GM21360 (cell line): ENCODE measurements around the gene TMEM259.

Source experiments
- ATAC-seq: cut with Tn5 transposase; IDR thresholded peaks from one replicate; pipeline ENCODE4 v1.9.1; 2021; ENCODE audit warnings: mild to moderate bottlenecking, moderate library complexity; ENCODE audit not compliant: unreplicated experiment

The TMEM259 gene

GRCh38 chr19:1017906-1018305 lies 3.0 kb downstream of the TMEM259 start:
- ATAC-seq = no peak

GRCh38 chr19:1017115-1017905 lies 3.6 kb downstream of the TMEM259 start:
- ATAC-seq = no peak

- ATAC-seq = no peak
These were observed 4.2 kb downstream of the TMEM259 start for GRCh38 chr19:1016647-1017114.

DNA sequence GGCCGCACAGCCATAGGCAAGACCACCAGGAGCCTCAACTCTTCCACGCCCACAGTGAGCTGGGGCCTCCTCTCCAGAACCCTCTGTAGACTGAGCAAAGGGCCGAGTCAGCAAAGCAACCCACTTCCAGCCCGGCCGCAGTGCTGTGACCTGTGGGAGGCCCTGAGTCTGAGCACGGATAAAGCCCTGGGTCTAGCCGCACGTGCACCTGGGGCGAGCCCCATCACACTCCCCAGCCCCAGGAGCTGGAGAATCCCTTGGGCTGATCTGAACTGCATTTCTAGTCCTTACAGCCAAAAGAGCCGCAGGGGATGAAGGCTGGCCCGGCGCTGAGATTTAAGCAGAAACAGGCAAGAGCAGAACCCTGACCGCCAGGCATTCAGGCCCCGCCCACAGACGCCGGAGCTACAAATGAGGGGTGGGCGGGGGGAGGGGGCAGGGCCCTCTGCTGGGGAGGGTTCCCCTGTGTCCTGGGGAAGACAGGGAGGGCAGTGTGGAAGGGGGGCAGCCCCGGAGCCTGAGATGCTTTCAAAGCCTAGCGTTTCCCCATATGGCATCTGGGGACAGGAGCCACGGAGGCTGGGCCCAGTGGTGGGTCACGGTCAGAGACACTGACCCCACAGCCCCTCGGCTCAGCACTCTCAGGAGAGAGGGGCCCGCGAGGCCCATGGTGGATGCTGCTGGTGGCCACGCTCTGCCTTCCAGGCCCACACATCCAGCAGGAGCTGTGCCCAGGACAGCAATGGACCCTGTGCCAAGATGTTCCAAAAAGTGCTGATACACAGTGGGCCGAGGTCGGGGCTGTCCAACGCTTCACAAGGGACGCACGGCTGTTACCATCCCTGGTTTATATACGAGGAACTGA lies 4.9 kb downstream of the TMEM259 start:
- no peak for ATAC-seq

- ATAC-seq = no peak
These were observed 5.7 kb downstream of the TMEM259 start for GRCh38 chr19:1015061-1015781.

DNA sequence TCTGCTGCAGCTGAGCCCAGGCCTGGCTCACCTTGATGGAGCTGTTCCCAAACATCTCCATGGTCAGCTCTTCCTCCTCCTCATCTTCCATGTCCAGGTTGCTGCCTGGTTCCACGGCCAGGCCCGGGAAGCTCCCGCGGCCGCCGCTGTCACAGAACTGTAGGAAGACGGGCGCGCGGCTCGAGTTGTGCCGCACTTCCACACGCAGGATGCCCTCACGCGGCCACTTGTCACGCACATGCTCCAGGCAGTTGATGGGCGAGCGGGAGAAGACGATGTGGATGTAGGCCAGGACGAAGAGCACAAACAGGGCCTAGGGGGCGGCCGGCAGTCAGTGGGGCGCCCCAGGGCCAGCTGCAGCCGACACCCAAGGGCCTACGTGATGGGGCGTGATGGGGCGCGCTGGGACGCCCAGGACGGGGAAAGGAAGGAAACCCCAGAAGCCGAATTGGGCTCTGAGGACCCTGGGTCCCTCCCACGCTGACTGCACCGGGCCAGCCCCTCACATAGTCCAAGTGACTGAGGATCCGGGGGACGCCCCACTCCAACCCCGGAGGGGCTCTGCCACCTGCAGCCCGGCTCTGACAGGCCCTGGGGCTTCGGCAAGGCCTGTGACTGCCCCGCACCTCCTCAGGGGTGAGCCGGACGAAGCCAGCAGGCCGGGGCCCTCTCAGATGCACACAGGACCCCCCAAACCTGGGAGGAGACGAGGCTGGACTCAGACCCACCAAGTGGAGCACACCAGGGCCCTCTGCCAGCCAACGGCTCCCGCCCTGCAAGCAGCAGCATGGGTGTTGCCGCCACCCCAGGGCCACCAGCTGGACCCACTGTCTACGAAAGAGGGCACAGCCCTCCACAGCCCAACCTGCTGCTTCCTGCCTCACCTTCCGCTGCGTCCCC lies 6.5 kb downstream of the TMEM259 start:
- ATAC-seq = no peak

- ATAC-seq = no peak
These were observed 7.7 kb downstream of the TMEM259 start for GRCh38 chr19:1013218-1013617.

- ATAC-seq = no peak
These were observed 8.6 kb downstream of the TMEM259 start for GRCh38 chr19:1012334-1012733.

GRCh38 chr19:1011831-1012333 lies 9.0 kb downstream of the TMEM259 start:
- ATAC-seq = no peak

DNA sequence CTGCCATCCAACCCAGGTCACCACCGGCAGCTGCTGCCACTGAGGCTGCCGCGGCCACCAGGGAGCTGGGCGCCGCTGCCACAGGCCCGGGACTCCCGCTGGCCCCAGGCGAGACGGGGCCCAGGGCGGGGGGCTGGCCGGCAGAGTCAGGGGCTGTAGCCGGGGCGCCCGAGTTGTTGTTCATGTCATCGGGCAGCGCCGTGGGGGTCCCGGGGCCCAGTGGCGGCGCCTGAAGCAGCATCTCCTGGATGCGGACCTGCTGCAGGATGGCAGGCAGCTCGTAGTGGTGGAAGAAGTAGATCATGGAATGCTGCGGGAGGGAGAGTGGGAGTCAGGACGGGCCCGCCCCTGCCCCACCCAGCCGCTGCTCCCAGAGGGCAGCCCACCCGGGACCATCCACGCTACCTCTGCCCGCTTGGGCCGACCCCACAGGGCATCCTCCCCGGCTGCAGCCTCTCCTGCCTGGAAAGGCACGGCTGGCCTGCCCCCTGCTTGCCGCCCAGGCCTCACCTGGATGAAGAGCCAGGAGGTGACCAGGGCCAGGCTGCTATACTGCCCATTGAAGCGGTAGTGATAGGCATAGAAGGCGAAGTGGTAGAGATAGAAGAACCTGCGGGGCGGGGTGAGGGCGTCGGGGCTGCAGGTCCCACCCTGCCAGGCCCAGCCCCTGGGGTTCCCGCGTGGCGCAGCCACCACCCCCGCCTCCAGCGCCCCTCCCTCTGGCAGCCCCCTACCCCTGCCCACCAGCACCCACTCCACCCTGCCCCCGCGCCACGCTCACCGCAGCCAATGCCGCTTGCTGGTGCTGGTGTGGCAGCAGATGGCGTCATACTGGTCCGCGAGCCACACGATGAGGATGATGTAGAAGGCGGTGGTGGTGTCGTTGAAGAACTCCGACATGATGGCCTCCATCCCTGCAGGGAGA lies 10.1 kb downstream of the TMEM259 start:
- ATAC-seq = no peak

DNA sequence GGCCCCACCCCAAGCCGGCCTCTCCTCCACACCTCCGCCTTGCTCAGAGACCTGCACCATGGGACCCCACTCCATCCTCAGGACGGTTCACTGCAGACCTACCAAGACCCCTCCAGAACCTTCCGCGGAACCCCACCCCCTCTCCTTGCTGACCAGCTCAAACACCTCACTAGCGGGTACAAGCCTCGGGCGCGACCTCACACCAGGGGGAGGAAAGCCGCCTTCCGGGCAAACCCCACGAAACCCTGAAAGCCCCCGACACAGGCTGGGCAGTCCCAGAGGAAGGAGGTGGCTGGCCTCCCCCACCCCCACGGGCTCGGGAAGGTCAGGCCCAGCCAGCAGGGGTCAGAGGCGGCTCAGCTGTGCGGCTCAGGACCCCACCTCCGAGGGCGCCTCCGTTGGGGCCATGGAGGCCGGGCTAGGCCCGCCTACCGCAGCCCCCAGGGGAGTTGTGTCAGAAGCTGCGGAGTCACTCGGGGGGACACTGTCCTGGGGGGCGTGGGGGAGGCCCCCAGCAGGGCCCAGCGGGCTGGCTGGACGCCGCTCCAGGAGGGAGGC lies 10.9 kb downstream of the TMEM259 start:
- no peak for ATAC-seq

DNA sequence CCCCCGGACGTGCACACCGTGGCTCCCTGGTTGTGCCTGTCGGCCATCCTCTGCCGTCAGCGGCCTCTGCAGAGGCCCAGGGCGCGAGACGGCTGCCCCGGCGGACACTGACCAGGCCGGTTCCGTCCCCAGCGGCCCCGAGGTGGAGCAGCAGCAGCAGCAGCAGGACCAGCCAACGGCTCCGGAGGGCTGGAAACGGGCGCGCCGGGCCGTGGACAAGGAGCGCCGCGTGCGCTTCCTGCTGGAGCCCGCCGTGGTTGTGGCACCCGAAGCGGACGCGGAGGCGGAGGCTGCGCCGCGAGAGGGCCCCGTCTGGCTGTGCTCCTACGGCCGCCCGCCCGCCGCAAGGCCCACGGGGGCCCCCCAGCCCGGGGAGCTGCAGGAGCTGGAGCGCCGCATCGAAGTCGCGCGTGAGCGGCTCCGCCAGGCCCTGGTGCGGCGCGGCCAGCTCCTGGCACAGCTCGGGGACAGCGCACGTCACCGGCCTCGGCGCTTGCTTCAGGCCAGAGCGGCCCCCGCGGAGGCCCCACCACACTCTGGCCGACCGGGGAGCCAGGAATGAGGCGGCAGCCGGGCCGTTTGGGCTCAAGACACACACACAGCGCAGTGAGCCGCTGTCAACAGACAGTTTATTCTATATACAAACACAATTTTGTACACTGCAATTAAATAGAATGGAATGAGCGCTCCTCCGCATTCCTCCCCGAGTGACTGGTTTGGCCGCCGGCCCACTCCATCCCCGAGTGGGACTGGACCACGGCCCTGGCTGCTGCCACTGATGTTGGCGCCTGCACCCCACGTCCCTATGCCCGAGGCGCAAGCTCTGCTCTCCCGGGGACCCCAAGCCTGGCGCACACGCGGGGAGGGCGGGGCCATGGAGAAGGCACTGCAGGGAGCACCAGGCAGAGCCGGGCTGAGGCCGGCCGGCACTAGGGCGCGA lies 11.6 kb downstream of the TMEM259 start:
- no peak for ATAC-seq

DNA sequence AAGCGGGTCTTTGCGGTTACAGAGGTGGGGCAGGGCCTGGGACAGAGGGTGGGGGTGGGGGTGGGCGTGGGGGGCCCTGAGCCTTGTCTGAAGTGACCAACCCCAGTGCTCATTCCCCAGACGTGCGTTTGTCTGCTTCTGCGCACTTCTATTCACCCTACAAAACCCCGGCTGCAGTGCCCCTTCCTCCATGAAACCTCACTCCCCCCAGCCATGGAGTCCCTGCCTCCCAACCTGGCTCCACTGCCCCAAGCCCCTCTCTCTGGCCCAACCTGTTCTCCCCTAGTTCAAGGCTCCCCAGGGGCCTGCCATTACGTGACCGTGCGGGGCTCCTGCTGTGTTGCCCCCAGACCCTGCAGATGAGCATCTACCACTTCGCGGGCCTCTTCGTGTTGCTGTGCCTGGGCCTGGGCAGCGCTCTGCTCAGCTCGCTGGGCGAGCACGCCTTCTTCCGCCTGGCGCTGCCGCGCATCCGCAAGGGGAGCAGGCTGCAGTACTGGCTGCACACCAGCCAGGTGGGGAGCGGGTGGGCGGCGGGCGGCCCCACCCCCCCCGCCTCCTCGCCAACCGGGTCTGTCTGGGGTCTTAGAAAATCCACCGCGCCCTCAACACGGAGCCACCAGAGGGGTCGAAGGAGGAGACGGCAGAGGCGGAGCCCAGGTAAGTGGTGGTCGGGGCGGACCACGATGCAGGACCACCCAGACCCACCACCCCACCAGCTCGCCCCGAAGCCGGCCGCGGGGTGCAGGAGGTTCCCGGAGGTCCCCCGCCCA lies 12.5 kb downstream of the TMEM259 start:
- no peak for ATAC-seq

- ATAC-seq = no peak
These were observed 13.3 kb downstream of the TMEM259 start for GRCh38 chr19:1007399-1008251.

DNA sequence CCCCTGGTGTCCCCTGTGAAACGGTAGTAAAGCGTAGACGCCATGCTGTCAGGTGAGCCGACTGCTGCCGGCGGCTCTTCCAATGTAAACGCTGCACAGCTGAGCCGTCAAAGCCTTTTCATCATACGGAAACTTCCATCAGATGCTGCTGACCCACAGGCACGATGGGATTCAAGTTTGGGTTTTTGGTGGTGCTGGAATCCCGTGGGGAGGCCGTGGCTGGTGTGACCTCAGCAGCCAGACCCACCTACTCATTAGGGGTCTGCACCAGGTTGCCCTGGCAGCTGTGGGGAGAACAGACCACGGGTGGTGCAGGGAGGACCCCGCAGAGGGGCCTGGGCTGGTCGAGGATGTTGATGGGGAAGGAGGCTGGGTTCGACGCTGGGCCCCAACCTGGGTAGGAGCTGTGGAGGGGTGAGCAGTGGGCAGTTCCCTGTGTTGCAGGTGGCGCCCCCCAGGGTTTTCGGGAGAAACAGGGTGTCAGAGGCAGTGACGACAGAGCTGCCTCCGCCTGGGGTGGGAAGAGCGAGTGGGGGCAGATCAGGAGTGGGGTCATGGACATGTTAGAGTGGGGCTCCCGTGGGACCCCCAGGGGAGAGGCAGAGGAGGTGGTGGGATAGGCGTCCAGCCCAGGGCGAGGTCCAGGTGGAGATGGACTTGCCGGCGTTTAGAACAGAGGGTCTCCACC lies 14.1 kb downstream of the TMEM259 start:
- no peak for ATAC-seq
